OCI-LY3 (cell line): ENCODE measurements around the gene TTYH2.

Experiments
- EZH2phosphoT487 ChIP-seq: fragments of 200-600 bp; shearing (Covaris generic); IDR thresholded peaks from 2 replicates; pipeline ENCODE4 v1.6.1; 2018; ENCODE audit warnings: antibody characterized with exemption, mixed run types, low read depth
- TF ChIP-seq, protein P1 (sequence below): fragments of 200-600, 300-600 bp; sonication (generic); IDR thresholded peaks from 2 replicates; pipeline ENCODE4 v1.5.1; 2014; ENCODE audit warnings: antibody characterized with exemption, low read length, low read depth

DNA sequence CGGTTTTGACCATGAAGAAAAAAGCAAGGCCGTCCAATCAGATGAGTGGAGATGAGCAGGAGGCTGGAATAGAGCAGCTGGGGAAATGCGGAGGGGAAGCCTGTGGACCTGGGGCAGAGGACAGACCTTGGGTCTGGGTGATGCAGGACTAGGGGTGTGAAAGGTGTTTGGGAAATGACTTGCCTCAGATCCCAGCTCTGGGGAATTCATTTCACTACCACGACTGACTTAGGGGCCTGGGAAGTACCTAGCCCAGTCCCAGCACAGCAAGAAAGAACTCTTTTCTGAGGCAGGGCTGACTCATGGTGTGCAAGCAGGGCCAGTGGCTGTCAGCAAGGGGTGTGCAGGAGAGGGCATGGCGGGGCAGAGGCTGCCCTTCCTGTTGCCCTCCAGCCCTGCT is 75.4 kb downstream of the TTYH2 start:
- TF ChIP-seq, protein P1, sequence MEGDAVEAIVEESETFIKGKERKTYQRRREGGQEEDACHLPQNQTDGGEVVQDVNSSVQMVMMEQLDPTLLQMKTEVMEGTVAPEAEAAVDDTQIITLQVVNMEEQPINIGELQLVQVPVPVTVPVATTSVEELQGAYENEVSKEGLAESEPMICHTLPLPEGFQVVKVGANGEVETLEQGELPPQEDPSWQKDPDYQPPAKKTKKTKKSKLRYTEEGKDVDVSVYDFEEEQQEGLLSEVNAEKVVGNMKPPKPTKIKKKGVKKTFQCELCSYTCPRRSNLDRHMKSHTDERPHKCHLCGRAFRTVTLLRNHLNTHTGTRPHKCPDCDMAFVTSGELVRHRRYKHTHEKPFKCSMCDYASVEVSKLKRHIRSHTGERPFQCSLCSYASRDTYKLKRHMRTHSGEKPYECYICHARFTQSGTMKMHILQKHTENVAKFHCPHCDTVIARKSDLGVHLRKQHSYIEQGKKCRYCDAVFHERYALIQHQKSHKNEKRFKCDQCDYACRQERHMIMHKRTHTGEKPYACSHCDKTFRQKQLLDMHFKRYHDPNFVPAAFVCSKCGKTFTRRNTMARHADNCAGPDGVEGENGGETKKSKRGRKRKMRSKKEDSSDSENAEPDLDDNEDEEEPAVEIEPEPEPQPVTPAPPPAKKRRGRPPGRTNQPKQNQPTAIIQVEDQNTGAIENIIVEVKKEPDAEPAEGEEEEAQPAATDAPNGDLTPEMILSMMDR = no peak
- no peak for TF ChIP-seq EZH2phosphoT487
